COR-L47 (cell line): Measurements from ENCODE around the gene EOLA1.
"Not testable (repeated sequence)": the region's sequence is repeated elsewhere in the genome, so short reads cannot be mapped to it uniquely, and the experiment has no call there.

Experiments
- DNase-seq: peaks from one replicate; lab custom pipeline; 2025; lab: John Stamatoyannopoulos, UW

Gene EOLA1

DNA sequence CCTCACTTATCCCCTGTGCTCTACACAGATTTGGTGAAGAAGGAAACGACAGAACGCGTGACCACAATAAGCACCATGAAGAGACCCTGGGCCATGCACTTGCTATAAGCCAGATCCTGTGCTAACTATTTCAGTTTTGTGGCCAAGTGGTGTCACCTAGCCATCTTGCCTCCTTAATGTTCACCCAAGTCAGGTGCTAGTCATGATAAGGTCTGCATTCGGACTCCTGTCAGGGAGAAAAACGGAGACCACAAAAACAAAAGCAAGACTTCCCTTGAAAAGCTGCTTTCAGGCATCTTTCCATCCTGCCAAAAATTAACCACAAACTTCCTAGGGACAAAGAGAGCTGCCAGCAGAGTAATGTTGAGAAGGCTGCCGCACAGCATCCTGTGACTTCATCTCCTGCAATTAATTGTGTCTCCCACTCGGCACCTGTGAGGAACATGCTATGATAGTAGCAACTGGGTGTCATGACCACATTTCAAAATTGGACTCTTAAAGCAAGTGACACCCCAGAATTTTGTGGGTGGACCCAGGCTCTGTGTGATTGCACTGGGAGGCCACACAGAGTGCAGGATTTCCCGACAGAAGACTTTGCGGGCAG lies 26.9 kb upstream of the EOLA1 start:
- DNase-seq: no peak

DNA sequence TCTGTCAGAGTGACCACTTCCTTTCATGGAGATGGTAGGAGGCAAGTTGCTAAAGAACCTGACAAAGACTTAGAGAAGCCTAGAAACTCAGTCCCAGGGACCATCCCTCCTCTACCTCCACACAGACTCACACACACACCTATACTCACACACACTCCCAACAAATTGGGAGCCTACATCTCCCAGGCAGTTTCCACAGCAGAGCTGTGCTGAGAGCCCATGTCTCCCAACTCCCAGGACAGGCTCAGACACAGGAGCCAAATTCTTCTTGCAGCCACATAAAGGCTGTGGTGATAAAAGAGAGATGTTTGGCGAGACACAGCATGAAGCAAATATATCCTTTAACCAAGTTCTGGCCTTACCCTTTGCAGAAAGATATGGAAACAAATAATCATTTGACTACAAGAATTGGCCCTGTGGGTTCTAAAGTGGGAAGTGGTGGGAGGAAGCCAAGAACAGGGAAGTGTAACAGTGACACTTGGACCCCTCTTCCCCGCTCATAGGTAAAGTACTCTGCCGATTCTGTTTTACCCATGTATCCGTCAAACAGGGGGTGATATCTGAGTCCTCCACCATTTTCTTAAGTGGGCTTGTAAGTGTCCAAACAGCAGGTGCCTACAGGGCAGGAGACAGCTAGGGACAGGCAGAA lies 24.7 kb upstream of the EOLA1 start:
- no peak for DNase-seq

DNA sequence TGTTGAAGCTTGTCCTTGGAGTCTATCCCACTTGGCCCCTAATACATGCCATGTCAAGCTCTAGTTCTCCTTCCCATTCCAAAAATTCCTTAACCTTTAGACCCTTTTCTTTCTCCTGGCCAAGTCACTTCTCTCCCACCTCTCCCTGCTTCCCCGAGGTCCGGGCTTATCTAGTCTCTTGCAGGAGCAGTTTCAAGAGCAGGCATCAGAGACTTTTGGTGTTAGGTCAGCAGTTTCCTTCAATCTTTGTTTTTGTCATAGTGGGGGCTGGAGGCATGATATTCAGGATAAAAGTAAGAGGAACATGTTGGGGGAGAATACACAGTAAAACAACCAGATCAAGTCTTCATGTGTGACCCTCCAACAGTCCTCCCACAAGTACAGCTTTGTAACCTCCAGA lies 24.2 kb upstream of the EOLA1 start:
- DNase-seq: no peak

DNA sequence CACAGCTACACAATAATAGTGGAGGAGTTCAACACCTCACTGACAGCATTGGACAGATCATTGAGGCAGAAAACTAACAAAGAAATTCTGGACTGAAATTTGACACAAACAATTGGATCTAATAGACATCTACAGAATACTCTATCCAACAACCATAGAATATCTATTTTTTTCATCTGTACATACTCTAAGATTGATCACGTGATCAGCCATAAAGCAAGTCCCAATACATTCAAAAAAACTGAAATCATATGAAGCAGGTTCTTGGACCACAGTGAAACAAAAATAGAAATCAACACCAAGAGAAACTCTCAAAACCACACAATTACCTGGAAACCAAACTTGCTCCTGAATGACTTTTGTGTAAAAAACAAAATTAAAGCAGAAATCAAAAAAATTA lies 23.5 kb upstream of the EOLA1 start:
- DNase-seq: no peak

DNA sequence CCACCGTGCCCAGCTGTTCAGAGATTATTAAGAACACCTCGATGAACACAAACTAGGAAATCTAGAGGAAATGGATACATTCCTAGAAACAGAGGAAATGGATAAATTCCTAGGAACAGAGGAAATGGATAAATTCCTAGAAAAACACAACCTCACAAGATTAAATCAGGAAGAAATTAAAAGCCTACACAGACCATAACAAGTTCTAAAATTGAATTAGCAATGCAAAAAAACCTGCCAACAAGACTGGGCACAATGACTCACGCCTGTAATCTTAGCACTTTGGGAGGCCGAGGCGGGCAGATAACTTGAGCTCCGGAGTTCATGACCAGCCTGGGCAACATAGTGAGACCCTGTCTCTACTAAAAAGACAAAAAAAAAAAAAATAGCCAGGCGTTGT lies 22.6 kb upstream of the EOLA1 start:
- DNase-seq: no peak

DNA sequence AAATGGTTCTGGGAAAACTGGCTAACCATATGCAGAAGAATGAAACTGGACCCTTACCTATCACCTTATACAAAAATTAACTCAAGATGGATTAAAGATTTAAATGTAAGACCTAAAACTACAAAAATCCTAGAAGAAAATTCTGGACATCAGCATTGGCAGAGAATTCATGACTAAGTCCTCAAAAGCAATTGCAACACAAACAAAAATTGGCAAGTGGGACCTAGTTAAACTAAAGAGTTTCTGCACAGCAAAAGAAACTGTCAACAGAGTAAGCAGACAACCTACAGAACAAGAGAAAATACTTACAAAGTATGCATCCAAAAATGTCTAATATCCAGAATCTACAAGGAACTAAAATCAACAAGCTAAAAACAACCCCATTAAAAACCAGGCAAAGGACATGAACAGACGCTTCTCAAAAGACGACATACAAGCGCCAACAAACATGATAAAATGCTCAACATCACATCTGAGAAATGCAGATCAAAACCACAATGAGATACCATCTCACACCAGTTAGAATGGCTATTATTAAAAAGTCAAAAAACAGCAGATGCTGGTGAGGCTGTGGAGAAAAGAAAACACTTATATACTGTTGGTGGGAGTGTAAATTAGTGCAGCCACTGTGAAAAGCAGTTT lies 20.1 kb upstream of the EOLA1 start:
- not testable (repeated sequence) for DNase-seq

DNA sequence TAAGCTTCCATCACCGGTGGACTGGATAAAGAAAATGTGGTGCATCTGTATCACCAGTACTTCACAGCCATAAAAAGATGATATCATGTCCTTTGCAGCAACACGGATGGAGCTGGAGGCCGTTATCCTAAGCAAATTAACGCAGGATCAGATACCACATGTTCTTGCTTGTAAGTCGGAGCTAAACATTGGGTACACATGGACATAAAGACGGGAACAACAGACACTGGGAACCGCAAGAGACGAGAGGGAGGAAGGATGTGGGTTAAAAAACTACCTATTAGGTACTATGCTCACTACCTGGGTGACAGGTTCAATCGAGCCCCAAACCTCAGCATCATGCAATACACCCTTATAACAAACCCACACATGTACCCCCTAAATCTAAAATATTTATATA lies 19.4 kb upstream of the EOLA1 start:
- no peak for DNase-seq

DNA sequence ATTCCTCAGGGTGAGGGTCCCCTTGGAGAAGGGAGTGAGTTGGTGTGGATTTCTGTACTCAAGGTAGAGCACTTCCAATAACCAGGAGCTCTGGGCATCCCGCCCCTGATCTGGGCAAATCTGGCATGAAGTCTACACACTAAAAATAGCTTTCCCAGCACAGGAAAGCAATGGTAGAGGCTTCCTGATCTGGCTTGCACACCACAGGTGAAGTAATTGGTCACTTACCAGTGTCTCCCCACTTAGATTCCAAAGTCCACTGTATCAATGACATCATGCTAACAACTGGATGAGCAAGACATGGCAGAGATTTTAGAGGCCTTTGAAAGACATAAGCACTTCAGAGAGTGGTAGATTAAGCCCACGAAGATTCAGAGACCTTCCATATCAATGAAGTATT lies 17.9 kb upstream of the EOLA1 start:
- DNase-seq: no peak

DNA sequence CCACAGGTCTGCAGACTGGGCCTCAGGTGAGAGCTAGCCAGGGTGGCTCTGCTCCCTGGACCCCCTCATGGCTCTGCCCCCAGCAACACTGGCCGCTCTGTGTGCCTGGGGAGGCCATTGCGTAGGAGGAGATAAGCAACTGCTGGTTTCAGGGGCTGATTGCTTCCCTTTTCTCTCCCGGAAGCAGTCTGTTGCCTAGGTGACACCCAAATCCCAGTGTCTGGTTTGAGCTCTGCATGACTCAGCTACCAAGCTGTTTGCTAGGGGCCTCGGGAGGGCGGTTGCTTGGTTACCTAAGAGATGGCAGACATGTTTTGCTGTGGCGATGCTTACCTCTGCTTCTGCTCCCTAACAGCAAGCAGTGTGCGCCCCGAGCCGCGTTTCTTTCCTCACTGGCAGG lies 15.4 kb upstream of the EOLA1 start:
- peak; percentile 40 for DNase-seq

DNA sequence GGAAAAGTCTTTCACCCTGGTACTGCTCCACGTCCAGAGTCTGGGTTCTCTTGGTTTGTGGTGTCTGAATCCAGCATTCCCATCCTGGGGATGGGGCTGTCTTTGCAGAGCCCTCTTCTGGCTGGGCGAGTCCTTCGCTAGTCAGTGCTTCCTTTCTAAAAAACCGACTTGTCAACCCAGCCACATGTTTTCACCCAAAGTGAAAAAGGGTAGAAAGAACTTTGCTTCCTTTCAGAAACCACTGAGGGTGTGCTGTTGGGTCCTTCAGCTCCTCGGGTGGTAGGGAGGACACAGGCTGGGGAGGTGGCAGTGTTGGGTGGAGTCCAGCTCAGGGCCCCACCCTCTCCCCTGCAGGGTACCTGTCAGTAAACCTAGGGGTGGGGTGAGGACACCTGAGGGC lies 14.9 kb upstream of the EOLA1 start:
- DNase-seq: not testable (repeated sequence)

DNA sequence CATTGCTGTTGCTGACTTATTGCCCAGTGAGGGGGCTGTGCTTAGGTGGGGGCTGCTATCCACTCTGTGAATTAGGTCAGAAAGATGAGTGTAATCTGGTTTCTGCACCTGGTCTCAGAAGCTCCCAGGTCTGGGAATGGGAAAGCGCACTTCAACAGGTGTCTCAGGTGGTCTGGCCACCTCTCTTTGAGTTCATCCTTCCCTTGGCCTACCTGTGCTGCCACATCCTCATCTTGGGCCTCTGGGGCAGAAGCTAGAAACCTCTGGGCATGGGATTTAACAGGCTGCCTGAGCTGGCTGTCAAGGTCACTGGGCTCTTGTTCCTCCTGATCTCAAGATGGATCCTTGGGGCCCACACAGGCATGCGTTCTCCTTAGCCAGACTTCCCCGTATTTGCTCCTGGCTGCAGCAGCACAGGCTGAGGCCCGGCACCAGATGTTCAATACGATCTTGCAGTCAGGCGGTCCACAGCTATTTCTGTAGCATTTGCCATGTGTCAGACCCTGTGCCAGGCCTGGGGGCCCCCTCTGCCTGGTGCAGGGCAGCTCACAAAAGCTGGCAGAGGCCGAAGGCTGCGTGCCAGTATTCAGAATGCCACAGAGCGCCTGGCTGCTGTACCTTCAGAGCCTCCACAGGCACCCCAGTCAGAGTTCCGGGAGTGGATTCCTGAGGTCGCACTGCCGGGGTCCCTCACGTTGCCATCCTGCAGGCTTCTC lies 14.3 kb upstream of the EOLA1 start:
- not testable (repeated sequence) for DNase-seq

DNA sequence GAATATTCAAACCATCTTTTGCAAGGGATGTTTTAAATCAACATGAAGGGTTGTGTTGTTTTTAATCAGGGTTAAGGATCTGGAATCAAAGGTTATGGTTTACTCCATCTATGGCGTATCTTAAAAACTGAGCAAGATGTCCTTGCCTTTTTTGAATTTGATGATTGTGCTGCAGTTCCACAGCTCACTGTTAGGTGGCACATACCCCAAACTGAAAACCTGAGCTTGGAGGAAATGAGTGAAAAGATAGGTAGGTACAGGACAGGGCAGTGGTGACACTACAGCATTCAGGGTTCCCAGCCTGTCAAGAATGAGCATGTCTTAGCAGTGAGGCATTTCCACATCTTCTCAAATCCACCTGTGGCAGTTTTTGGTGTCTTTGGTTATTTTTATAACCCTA lies 13.1 kb upstream of the EOLA1 start:
- no peak for DNase-seq

DNA sequence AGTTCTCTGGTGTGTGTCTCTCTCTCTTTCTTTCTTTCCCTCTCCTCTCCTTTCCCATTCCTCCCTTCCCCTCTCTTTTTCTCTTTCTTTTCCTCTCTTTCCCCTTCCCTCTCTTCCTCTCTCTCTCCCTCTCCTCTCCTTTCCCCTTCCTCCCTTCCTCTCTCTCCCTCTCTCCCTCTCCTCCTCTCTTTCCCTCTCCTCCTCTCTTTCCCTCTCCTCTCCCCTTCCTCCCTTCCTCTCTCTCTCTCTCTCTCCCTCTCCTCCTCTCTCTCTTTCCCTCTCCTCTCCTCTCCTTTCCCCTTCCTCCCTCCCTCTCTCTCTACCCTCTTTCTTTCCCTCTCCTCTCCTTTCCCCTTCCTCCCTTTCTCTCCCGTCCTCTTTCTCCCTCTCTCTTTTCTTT lies 12.4 kb upstream of the EOLA1 start:
- no peak for DNase-seq

DNA sequence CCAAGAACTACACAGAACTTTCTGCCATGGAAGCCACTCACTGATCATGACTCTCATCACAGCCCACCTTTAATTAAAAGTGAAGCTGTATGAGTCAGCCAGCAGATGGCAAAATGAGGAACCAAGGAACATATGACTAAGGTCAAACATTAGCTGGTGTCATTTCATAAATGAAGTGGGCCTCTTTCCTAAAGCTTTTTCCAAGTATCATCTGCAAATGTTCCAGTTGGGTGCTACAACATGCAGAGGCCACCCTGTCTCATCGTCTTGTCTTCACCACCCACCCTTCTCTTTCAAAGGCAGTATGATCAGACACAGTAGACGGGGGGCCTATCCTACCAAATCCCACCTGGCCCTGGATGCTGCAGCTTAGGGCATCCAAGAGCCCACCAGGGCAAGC lies 9.2 kb upstream of the EOLA1 start:
- DNase-seq: no peak

DNA sequence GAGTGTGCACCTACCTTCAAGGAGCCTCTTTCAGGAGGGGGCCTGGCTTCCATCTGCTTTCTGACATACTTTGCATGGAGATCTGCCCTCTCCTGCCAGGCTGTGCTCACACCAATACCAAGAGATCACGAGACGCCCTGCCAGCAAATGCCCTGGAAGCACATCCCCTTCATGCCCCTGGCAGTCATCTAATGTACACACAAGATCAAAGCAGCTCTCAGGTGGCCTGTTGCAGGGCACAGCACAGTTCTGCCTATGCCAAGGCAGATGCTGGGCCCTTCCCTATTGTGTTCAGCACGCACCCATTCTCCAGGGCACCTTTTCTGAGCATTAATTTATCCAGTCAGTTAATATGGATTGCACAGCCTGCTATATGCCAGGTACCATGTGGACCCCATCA lies 7.9 kb upstream of the EOLA1 start:
- DNase-seq: not testable (repeated sequence)

DNA sequence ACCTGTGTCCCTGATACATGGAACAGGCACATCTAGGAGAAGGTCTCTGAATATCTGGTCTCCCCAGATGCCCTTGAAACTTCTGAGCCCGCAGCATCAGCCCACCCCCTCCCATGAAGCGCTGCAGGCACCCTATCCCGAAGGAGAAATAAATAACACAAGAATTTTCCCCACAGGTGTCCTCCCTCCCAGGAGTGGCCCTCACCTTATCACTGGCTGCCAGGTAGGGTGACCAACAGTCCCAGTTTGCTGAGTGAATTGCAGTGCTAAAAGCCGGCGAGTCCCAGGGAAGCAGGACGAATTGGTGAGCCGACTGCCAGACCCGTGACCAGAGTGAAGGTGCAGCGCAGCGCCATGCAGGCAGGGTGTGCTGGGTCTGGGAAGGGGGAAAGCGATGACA lies 6.8 kb upstream of the EOLA1 start:
- DNase-seq: not testable (repeated sequence)

DNA sequence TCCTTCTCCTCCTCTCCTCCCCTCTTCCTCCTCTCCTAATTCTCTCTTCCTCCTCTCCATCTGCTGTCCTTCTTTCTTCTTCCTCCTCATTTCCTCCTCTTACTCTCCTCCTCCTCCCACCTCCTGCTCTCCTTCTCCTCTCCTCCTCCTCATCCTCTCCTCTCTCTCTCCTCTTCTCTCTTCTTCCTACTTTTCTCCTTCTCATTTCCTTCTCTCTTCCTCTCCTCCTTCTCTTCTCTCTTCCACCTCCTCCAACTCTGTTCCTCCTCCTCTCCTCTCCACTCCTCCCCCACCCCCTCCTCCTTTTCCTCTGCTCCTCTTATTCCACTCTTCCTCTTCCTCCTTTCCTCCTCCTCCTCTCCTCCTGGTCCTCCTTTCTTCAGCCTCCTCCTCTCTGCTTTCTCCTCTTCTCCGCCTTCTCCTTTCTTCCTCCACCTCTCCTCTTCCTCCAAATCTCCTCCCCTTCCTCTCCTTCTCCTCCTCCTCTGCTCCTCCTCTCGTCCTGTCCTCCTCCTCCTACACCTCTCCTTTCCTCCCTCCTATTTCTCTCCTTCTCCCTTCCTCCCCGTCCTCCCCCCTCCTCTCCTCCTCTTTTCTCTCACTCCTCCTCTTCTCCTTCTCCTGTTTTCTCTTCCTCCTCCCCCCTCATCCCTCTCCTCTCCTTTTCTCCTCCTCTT lies 5.7 kb upstream of the EOLA1 start:
- DNase-seq: not testable (repeated sequence)

DNA sequence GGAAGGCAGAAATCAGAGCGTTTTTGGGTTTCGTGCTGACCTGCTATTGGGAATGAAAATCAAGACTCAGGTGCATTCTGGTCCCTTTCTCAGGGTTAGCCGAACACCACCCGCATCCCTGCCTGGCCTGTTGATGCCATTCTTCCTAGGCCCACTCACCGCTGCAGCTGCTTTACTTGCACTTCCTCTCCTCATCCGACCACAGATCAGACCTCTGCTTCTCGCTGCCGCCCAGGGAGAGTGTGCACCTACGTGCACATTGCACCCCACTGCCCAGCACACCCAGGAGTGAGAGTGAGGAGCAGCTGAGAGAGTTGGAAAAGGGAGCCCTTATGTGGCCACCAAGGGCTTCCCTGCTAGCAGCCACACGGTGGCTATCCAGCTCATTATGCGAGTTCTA lies 3.3 kb upstream of the EOLA1 start:
- not testable (repeated sequence) for DNase-seq

DNA sequence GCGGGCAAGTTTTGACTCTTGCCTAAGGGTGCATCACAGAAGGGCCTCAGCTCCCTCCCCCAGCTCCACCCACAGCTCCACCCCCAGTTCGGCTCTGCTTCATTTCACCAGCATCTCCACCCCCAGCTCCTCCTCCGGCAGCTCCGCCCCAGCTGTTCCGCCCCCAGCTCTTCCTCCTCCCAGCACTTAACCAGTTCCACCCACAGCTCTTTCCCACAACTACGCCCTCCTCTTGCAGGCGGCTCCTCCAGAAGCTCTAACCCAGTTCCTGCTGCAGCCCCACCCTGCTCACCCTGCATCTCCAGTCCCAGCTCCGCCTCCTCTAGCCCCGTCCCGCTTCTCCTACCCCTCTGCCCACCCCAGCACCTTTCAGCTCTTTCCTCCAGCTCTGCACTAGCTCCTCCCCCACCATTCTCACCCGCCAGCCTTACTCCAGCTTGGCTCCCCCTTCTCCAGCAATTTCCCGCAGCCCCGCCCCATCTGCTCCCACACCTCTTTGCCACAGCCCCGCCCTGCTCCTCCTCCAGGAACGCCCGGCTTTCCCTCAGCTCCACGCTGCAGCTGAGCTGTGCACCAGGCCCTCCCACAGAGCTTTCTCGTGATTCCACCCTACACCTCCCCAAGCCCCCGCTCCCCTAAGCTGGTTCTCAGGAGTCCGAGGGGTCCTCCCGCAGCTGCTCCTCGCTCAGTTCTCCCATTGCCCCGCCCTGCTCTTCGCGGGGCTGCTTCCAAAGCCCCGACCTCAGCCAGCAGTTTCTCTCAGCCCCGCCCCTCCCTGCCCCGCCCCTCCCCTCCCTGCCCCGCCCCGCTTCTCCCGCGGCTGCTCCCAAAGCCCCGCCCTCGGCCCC lies 1.3 kb upstream of the EOLA1 start:
- DNase-seq: peak; percentile 75

DNA sequence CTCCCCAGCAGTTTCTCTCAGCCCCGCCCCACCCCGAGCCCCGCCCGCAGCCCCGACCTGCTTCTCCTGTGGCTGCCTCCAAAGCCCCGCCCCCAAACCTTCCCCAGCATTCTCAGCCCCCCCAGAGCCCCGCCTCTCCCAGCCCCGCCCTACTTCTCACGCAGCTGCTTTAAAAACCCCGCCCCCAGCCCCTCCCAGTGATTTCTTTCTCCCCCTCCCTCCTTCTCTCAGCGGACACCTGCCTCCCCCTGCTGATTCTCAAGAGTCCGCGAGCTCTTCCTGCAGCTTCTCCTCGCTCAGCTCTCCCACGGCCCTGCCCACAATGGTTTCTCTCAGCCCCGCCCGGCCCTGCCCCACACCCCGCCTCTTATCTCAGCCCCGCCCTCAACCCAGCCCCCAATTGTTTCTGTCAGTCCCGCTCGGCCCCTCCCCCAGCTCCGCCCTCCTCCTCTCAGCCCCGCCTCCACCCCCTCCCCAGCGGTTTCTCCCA lies 636 bp upstream of the EOLA1 start:
- DNase-seq: peak; percentile 86

DNA sequence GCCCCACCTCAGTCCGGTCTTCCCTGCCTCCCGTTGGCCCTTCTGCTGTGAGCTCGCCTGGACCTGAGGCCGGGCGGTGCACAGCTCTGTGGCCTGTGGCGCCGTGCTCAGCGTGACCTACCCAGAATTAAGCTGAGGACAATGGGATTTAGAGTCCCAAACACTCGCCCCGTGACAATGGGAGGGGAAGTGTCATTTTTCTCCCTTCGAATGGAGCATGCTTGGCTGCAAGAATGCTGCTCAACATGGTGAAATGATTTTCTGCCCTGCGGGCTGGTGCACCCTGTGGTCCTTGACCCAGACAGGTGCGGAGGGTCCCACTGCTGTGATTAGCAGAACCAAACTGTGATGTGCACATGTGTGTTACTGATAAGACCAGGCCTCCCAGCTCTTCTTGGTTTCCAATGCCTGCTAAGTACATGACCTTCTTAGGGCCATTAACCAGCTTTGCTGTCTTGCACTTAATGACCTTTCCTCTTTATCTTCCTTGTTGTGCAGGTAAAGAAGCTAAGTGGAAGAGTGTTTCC lies 772 bp downstream of the EOLA1 start:
- DNase-seq: no peak
